Activated CD8-positive, alpha-beta memory T cell treated with anti-CD3 and anti-CD28 coated beads, Interleukin-2, amount 50 U/mL, for 1 hour (primary cell): ENCODE results near the gene VIPR2.
"Not testable (repeated sequence)": the region's sequence is repeated elsewhere in the genome, so short reads cannot be mapped to it uniquely, and the experiment has no call there.

Experiments used
- DNase-seq: peaks from one replicate; pipeline ENCODE4 v3.0.0-alpha.2; 2020; ENCODE audit errors: extremely low read depth

The VIPR2 gene, protein sequence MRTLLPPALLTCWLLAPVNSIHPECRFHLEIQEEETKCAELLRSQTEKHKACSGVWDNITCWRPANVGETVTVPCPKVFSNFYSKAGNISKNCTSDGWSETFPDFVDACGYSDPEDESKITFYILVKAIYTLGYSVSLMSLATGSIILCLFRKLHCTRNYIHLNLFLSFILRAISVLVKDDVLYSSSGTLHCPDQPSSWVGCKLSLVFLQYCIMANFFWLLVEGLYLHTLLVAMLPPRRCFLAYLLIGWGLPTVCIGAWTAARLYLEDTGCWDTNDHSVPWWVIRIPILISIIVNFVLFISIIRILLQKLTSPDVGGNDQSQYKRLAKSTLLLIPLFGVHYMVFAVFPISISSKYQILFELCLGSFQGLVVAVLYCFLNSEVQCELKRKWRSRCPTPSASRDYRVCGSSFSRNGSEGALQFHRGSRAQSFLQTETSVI

DNA sequence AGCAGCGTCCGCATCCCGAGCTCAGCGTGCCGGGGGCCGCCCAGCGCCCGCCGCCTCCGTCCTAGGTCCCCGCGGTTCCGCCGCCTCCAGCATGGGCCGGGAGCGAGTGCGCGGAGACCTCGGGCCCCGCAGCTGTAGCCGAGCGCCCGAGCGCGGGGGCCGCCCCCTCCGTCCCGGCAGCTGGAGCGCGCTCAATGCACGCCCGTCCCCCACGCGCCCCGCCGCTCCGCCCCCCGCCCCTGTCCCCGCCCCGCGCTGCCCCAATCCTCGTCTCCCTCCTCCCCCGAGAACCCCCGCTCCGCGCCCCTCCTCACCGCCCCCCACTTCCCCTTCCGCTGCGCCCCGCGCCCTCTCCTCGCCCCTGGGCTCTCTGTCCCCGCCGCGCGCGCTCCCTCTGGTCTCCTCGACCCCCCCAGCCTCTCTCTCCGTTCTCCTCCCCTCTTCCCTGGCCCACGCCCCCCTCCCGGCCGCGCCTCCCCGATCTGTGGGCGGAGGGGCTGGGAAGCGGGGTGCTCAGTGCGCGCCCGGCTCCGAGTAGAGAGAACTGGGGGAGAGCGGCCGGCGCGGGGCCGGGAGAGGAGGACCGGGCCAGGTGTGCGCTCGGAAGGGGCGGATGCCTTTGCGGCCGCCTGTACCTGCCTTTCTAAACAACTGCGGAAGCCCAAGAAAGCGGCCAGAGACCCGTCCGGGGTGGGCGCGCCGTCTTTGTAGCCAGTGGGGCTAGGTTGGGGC lies at the start of gene VIPR2:
VIPR2 (minus strand) TSS at position 110 of the 732 bp plus-strand sequence; CDS start at position 14, 96 bp downstream.
- DNase-seq, result no peak

DNA sequence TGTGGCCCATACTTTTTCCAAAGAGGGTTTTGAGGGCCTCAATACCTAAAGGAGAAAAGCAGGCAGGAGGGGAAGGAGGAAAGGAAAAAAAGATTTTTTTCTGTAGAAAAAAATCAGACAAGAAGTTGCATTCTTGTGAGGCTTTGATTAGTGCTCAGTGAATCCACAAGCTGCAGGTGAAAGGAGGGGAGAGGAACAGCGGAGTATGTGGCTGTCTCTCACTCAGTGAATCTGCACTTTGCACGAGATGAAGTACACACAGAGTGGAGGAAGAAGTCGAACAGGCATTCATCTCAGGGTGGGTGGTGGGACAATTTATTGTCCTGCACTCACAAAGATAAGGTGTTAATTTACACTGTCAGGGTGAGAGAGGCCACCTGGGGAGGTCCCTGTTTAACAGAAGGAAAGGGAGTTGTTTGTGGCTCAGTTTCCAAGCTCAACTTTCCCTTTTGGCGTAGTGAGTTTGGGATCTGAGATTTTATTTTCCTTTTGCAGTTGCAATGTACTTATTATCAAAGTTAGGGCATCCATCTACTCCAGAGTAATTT lies 49.0 kb upstream of the VIPR2 start:
- no peak for DNase-seq

DNA sequence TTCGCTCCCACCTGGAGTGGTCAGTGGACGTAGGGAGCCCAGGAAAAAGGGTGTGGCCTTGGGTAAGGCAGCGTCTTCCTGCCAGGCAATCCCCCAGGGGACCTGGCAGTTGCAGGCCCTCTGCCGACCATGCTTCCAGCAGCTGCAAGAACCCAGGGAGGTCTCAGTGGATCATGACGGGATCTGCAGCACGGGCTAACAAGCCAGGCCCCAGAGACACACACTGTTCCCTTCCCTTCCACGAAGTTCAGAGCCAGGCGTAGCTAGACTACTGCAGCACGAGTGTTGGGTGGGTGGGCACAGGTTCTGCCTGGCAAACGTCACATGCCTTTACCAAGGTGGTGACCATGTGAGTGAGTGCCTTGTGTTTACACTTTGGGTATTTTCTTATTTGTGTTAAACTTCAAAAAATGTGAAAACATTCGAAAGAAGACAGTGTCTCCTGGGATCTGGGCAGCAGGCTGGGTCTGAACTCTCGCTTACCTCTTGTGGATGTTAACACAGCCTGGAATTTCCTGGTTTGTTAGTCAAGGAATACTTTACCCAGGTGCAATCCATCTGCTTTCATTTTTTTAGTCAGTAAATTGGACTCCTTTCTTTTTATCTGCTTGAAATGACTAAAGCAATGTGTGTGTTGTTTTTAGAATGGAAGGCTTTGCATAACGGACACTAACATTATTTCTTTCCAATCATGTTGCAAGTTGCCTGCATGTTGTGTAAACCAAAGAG lies 48.2 kb upstream of the VIPR2 start:
- no peak for DNase-seq

DNA sequence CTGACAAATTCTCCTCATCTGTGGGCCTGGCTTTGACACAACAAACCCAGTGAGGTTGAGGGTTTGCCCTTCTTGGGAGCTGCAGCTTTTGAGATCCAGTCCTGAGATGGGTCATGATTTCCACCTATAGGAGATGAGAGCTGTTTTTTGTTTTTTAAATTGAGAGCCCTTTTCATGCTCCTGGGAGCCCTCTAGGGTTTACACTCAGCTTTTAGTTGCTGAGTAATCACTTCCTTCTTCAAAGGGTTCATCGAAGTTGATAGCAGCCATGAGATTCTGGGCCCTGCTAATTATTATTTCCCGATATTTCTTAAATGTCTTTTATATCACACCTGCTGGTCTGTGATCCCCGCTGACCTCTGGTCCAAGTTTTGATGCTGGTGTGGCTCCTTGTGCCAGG lies 47.3 kb upstream of the VIPR2 start:
- DNase-seq, result no peak

DNA sequence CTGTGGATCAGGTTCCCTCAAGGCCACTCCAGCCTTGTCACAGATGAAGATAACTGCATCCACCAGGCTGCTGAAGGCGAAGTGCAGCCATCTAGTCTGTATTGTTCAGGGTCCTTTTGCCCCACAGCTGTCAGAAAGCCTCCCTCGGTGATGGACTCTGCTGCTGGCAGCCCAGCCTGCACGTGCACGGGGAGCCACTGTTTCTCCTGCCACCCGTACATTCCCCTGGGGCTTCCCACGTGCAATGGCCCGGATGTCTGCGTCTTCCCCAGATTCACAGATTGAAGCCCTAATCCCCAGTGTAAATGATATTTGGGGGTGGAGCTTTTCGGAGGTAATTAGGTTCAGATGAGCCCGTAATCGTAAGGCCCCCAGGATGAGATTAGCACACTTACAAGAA lies 46.6 kb upstream of the VIPR2 start:
- no peak for DNase-seq

DNA sequence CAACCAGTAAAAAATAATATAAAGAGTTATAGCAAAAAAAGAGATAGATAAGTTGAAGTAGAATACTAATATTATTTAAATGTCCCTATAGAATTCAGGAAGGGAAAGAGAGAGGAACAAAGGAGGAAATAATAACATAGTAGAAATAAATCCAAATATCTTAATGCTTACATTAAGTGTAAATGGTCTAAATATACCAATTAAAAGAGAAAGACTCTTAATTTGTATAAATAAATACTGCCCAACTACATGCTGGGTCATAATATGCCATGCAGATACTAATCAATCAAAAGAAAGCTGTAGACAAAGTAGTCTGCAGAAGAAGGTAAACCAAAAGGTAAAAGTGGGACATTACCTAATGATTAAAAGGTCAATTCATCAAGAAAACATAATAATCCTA lies 43.3 kb upstream of the VIPR2 start:
- no peak for DNase-seq

DNA sequence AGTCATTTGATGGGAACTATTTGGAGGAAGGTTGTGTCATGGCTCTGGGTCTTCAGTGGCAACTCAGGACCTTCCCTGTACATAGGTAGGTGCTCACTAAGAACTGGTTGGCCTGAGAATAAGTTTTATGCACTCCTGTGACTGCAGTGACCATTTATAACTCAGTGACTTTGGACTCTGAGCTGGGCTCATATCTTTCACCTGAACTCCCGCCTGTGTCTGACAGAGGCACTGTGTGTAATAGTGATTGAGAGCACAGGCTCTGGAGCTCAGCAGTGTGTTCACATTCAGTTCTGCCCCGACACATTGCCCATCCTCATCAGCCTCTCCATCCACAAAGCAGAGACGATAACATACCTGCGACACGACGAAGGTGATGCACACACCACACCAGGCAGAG lies 34.6 kb upstream of the VIPR2 start:
- DNase-seq, result no peak

DNA sequence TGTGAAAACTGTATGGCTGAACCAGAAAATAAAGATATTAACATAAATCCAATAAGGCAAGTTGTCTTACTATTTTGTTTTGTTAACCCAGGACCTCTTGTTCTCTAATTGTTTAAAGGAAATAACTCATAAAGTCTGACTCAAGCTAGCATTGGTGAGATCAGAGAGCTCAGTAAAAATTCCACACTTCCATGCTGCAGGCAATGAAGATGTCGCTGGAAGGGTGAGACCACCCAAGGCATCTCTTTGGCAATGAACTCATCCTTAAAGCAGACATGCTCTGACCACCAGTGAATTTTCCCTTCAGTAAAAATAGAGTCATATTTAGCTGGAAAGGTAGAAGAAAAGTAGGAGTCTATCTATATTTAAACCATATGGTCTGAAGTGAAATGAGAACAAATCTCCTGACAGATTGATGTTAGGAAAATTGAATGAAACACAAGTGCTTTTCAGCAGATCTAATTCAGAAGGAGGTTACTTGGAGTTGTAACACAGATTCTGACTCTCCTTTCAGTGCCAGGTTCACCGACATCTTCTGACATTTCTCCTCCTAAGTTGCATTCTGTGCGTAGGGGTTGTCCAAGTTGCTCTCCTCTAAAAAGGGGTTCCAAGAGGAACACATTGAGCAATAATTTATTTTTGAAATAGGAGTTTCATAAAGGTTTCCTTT lies 32.8 kb upstream of the VIPR2 start:
- DNase-seq, result no peak

DNA sequence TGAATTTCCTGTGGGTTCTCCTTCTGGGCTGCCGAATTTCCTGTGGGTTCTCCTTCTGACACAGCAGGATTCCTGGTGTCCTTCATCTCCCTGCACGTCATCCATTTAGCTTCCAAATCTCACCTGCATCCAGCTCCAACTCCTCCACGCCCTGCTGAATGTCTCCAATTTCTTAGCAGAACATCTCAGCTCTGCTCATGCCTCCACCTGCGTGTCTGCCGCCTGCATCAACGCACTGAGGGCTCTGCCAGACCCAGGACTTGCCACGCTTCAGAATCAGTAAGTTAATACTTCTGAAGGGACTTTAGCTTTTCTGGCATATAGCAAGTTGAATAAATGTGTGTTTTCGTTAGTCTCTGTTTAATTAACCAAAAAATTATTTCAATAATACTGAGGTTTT lies 31.1 kb upstream of the VIPR2 start:
- no peak for DNase-seq

DNA sequence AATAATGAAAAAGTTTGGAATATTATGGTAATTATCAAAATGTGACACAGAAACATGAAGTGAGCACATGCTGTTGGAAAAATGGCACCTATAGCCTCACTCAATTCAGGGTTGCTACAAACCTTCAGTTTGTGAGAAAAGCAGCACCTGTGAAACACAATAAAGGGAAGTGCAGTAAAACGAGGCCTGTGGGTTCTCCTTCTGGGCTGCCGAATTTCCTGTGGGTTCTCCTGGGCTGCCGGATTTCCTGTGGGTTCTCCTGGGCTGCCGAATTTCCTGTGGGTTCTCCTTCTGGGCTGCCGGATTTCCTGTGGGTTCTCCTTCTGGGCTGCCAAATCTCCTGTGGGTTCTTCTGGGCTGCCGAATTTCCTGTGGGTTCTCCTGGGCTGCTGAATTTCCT lies 30.4 kb upstream of the VIPR2 start:
- not testable (repeated sequence) for DNase-seq

DNA sequence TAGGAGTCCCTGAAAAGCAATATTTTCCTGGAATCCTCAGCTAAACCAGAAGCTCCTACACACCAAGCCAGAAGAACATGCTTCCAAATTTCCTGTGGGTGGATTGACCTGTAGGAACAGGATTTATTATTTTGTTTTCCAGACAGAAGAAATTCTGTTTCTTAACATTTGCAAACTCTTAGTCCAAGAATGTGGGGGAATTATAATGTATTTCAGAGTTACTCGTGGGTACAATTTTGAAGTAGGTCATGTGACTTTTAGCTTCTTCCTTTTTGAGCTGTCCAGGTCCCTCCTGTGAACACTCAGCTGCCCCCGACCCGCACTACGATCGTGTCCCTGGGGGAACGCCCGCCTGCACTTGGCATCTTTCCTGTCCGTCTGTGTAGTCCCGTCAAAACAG lies 27.7 kb upstream of the VIPR2 start:
- DNase-seq, result no peak

DNA sequence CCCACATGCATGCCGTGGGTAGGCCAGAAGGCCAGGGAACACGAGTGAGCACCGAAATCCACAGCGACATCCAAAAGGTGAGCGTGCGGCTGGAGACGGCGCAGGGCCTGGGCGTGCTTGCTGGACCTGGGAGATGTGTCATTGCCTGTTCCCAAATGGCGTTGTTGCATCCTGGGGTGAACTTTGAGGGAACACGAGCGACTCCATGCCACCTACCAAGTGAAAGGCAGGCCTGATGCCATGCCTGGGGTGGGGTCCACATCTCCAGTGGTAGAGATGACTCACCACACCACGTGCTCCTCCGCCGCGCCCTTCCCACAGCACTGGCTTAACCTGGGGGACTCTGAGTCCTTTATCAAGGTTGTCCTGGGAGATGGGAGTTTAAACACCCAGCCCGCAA lies 24.7 kb upstream of the VIPR2 start:
- no peak for DNase-seq

DNA sequence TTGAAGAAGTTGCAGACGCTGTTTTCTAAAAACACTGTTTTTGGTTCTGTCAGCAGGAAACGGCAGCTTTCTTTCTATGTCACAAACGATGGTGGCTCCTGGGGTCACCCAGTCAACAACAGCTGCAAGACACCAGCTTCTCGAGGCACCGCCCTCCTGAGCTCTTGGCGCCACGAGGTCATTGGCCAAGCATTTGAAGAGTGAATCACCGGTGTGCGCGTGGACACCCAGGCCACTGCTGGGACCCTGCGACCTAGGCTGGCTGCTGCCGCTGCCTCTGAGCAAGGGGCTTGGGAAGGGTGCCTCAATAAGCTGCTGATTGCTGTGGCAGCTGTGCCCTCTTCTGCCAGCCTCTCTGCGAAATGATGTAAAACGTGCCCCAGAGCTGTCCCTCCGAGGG lies 22.5 kb upstream of the VIPR2 start:
- no peak for DNase-seq

DNA sequence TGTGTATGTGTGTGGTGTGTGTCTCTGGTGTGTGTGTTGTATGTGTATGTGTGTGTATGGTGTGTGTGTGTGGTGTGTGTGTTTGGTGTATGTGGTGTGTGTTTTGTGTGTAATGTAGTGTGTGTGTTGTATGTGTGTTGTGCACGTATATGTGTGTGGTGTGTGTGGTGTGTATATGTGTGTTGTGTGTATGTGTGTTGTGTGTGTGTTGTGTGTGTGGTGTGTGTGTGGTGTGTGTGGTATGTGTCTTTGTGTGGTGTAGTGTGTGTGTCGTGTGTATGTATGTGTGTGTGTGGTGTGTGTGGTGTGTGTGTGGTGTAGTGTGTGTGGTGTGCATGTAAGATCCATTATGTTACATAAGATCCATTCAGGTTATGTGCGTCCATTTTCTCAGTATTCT lies 21.9 kb upstream of the VIPR2 start:
- no peak for DNase-seq

DNA sequence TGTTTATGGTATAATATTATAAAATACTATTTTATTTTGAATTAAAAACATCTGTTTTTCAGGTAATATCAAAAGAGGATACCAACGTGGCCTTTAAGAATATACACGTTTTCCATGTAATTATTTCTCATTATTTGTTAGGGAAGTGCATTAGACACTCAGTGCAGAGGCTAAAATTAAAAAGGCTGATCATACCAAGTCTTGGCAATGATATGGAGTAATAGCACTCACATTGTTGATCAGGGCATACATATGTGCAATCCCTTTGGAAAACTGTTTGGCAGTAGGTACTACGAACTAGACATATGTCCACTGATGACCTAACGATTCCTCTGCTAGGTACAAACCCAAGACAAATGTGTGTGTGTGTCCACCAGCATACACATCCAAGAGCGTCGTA lies 20.7 kb upstream of the VIPR2 start:
- DNase-seq, result no peak

DNA sequence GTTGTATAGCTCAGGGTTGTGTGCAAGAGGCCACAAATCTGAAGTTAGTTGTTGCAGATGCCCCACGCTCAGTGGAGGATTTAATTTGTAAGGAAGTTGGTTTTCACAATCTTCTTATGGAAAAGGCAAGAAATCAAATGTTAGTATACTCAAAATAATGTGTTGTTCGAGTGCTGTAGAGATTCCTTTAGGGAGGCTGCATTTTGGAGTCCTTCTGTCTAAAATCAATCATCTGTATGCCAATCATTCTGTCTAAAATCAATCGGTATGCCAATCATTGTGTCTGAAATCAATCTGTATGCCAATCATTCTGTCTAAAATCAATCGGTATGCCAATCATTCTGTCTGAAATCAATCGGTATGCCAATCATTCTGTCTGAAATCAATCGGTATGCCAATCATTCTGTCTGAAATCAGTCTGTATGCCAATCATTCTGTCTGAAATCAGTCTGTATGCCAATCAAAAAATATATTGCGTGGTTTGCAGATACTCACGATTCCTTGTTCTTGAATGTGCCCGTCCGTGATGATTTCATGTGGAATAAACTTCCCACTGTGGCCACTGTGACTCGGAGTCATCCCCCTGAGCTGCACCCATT lies 19.1 kb upstream of the VIPR2 start:
- DNase-seq, result not testable (repeated sequence)

DNA sequence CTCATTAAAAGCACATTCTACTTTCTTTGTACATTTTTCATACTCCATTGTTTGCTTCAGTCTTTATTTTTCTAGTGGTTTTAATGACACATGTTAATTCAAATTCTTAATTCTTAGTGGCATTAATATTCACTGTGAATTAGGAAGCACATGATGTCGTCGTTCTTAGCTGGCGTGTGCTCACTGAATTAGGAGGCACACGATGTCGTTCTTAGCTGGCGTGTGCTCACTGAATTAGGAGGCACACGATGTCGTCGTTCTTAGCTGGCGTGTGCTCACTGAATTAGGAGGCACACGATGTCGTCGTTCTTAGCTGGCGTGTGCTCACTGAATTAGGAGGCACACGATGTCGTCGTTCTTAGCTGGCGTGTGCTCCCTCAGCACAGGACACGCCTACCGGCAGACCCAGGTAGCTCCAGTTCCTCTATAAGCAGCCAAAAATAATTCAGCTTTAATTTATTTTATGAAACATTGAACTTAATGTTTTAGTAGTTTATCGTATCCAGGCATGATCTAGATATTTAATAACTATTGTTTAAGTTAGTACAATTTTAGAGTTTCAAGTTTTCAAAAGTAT lies 17.5 kb upstream of the VIPR2 start:
- not testable (repeated sequence) for DNase-seq

DNA sequence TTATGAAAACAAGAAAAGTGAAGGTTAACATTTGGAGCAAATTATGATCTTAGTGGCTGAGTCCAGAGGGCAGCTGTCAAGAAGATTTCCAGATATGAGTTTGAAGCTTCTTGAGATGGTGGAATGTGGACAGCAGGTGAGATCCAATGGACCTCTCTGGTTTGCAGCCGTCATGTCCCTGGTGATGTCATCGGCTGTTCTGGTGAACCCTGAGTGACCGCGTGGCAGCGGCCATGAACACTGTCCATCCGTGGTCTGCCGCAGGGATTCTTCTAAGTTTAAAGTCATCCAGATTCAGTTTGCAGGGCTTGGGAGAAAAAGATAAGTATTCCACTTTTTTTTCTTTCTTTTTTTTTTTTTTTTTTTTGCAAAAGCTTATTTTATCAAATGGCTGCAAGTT lies 15.8 kb upstream of the VIPR2 start:
- no peak for DNase-seq

DNA sequence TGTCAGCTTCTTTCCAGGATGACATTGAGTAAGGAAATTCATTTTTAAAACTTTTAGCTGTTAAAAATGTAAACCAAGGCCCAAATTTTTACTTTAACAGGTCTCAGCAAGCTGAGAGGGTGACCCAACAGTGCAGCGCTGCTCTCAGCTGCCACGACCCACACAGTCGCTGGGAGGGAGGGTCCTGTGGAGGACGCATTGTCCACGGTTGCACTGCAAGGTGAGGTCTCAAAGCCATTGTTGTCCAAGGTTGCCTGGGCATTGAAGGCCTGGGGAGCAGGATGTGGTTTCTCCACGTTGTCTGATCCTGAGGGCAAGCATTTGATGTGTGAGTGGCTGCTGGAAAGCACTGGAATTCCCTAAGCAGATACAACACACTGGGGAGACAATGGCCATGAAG lies 15.1 kb upstream of the VIPR2 start:
- DNase-seq, result no peak

DNA sequence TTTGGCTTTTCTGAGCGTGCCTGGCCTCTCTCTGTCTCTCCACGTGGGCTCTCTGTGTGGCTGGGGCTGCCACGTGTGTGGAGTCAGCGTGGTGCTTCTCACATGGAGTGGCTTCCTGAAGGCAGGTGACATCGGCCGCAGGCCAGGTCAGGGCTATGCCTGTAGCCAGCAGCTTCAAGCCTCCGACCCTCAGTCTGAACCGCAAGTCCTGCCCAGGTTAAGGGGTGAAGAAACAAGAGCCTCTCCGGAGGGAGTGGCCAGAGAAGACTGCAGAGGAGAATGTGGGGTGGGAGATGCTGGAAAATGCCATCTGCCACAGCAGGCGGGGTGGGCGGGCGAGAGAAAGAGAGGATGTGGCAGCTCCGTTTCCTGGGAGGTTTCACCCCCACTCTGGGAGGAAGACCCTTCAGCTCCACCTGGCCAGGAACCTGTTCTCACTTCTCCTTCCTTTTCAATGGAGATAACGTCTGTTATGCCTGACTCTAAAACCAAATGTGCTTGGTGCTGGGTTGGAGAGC lies 14.3 kb upstream of the VIPR2 start:
- no peak for DNase-seq
